Activated naive CD4-positive, alpha-beta T cell treated with anti-CD3 and anti-CD28 coated beads, Interleukin-2, amount 10 ng/mL, durations not matched to agents 5 hours and 36 hours (primary cell): Measurements from ENCODE around the gene GANC. TPM values are rescaled to one million over a fixed set of nuclear protein-coding genes. Genes with fewer than 3 reads are reported as not detected.

Experiments
- total RNA-seq, 2 experiments: library from RNA; stranded (reverse); gene quantifications; one replicate each; pipeline ENCODE4 v1.2.3, GENCODE V29; 2021

GANC gene, protein sequence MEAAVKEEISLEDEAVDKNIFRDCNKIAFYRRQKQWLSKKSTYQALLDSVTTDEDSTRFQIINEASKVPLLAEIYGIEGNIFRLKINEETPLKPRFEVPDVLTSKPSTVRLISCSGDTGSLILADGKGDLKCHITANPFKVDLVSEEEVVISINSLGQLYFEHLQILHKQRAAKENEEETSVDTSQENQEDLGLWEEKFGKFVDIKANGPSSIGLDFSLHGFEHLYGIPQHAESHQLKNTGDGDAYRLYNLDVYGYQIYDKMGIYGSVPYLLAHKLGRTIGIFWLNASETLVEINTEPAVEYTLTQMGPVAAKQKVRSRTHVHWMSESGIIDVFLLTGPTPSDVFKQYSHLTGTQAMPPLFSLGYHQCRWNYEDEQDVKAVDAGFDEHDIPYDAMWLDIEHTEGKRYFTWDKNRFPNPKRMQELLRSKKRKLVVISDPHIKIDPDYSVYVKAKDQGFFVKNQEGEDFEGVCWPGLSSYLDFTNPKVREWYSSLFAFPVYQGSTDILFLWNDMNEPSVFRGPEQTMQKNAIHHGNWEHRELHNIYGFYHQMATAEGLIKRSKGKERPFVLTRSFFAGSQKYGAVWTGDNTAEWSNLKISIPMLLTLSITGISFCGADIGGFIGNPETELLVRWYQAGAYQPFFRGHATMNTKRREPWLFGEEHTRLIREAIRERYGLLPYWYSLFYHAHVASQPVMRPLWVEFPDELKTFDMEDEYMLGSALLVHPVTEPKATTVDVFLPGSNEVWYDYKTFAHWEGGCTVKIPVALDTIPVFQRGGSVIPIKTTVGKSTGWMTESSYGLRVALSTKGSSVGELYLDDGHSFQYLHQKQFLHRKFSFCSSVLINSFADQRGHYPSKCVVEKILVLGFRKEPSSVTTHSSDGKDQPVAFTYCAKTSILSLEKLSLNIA (N-terminal part only)
- 10 to 100 TPM; 29.7 to 33.8 TPM for total RNA-seq

DNA sequence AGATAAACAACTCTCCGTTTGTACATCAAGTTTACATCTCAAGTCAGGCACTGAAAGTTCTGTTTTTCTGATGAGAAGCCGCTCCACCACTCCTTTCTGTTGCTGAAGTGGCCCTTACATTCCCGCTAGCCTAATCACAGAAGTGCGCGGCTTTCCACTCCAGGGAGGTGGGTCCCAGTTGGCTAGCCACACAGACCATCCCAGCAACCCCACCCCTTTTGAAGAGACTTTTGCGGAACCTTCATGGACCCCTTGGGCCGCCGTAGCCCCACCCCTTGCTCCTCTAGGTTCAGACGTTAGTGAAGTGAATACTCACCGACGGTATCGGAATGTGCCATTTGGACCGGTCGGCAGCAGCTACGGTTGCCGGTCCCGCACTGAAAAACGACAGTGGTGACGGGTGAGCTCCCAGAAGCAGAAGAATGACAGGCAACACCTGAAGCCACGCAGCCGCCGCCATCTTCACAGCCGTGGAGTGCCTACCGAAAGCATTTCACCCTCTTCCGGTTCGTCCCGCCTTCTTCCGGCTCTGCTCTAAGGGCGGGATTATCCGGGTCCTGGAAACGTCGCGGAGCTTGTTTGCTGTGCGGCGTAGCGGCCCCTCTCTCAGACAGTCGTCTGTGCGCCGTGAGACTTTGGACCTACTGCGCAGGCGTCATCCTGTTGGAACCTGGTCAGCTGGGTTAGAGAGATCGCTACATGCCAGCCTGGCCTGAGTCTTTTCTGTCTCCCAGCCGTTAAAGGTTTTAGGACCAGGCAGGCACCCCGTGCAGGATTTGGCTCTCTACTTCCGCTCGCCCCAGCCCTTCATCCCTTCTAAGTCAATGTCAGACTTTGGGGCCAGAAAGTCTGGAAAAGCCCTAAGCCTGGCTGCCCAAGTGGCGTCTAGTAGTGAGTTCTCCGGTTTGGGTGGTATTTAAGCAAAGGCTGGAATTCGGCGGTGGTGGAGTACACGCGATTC is at the start of gene GANC, which contains the start of gene TMEM87A:
Gene GANC, plus strand, starts transcription at position 263 of the 961 bp plus-strand sequence. CDS start 1,281 bp downstream, outside the sequence.
Gene TMEM87A, minus strand, starts transcription at position 495 of the 961 bp plus-strand sequence. Its CDS starts 35 bp downstream, at position 460.

DNA sequence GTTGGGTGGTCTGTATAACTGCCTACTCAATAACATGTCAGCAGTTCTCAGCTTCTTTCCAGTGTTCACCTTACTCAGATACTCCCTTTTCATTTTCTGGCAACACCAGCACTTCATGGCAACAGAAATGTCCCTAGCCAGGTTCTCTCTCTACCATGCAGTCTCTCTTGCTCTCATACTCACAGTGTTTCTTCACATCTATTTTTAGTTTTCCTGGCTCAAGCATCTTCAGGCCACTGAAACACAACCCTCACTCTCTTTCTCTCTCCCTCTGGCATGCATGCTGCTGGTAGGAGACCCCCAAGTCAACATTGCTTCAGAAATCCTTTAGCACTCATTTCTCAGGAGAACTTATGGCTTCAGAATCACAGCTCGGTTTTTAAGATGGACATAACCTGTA is 86.2 kb downstream of the GANC start, which contains the start of gene CAPN3:
Gene CAPN3, plus strand, starts transcription at position 253 of the 400 bp plus-strand sequence. CDS start 305 bp downstream, outside the sequence.

Other genes starting within 250 kb of the GANC start
- not detected for gene PLA2G4D, start 178.6 kb upstream of the GANC start, total RNA-seq
- gene PLA2G4F, start 116.6 kb upstream of the GANC start, total RNA-seq: not detected
- gene VPS39, start 64.9 kb upstream of the GANC start, total RNA-seq: 10 to 100 TPM; 76.9 to 81.4 TPM
- gene TMEM87A, start 232 bp downstream of the GANC start, total RNA-seq: 10 to 100 TPM; 41.6 to 42.6 TPM
- gene CAPN3, start 86.3 kb downstream of the GANC start, total RNA-seq: 1 to 10 TPM; 5.6 to 6.2 TPM
- gene ZNF106, start 217.9 kb downstream of the GANC start, total RNA-seq: 10 to 100 TPM; 41.8 to 42.5 TPM
- 10 to 100 TPM; 54.2 to 56.8 TPM for gene SNAP23, start 222.4 kb downstream of the GANC start, total RNA-seq